ENCODE results near the gene SETD2. TPM values are rescaled to one million over a fixed set of nuclear protein-coding genes. Genes with fewer than 3 reads are reported as not detected.

SETD2 gene
- total RNA-seq, 1 experiment from 2014 or later: 28.8 TPM

DNA sequence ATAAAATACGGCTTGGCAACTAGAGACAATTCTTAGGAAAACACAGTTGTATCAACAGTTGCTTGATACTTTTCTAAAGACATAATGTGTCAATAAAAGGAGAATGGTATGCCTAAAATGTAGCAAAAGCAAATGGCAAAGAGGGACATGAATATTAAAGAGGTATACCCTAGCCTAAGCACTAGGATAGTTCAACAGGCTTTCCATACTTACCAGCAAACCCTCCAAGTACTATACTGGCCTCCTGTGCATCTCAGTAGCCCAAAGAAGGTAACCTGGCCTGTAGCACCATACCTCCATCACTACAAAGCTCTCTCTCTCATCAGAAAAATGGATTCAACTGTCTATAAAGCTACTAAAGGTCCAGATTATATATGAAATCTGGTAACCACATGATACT lies 7.5 kb downstream of the SETD2 start:
- Histone ChIP-seq H3K4me3 (ENCODE audit: low read depth, low read length, poor library complexity, severe bottlenecking) (no peak overlapping the region), H3K36me3 (ENCODE audit: insufficient read depth, low read length, poor library complexity, severe bottlenecking) (no peaks in the 10 kb centered on the region), H3K27ac (ENCODE audit: low read depth, low read length, poor library complexity, severe bottlenecking) (no peak overlapping the region), H3K4me1 (ENCODE audit: insufficient read depth, low read length, poor library complexity, severe bottlenecking) (peaks cover 4% of the 10 kb centered on the region), H3K27me3 (replicated peaks; ENCODE audit: insufficient read depth, low read depth, low read length, poor library complexity) (no peaks in the 10 kb centered on the region), H3K9me3 (ENCODE audit: low read depth, low read length, poor library complexity, severe bottlenecking) (no peaks in the 10 kb centered on the region)
- intact Hi-C loops (cut with micrococcal nuclease; ENCODE audit: unreplicated experiment): no loop called here
- no TSS peak for BruUV-seq (replicated peaks)
- ChIA-PET POLR2A (ENCODE audit: low non-redundant PET) (no interaction called here), CTCF (no interaction called here)
- TF ChIP-seq CTCF (conservative IDR thresholded peaks at IDR 0.05; ENCODE audit: low read depth, low read length): no peak
- TF ChIP-seq EZH2 (IDR thresholded peaks at IDR 0.05; ENCODE audit: borderline replicate concordance, low read depth, low read length, poor library complexity, severe bottlenecking): no peak
- no peak for DNase-seq (ENCODE audit: low spot score)

GRCh38 chr3:47152578-47152977 lies 11.3 kb downstream of the SETD2 start:
- Histone ChIP-seq H3K27me3 (replicated peaks; ENCODE audit: insufficient read depth, low read depth, low read length, poor library complexity) (no peaks in the 10 kb centered on the region), H3K27ac (ENCODE audit: low read depth, low read length, poor library complexity, severe bottlenecking) (no peak overlapping the region), H3K4me3 (ENCODE audit: low read depth, low read length, poor library complexity, severe bottlenecking) (no peak overlapping the region), H3K9me3 (ENCODE audit: low read depth, low read length, poor library complexity, severe bottlenecking) (no peaks in the 10 kb centered on the region), H3K36me3 (ENCODE audit: insufficient read depth, low read length, poor library complexity, severe bottlenecking) (no peaks in the 10 kb centered on the region), H3K4me1 (ENCODE audit: insufficient read depth, low read length, poor library complexity, severe bottlenecking) (no peaks in the 10 kb centered on the region)
- ChIA-PET CTCF (no interaction called here), POLR2A (ENCODE audit: low non-redundant PET) (no interaction called here)
- TF ChIP-seq EZH2 (IDR thresholded peaks at IDR 0.05; ENCODE audit: borderline replicate concordance, low read depth, low read length, poor library complexity, severe bottlenecking) (no peak), CTCF (conservative IDR thresholded peaks at IDR 0.05; ENCODE audit: low read depth, low read length) (no peak)
- no TSS peak for BruUV-seq (replicated peaks)
- intact Hi-C loops (cut with micrococcal nuclease; ENCODE audit: unreplicated experiment): no loop called here
- DNase-seq (ENCODE audit: low spot score): no peak

GRCh38 chr3:47151836-47152235 lies 12.1 kb downstream of the SETD2 start:
- H3K27me3 ChIP-seq (replicated peaks; ENCODE audit: insufficient read depth, low read depth, low read length, poor library complexity): no peaks in the 10 kb centered on the region
- no peaks in the 10 kb centered on the region for H3K36me3 ChIP-seq (ENCODE audit: insufficient read depth, low read length, poor library complexity, severe bottlenecking)
- no TSS peak for BruUV-seq (replicated peaks)
- CTCF ChIA-PET: no interaction called here
- no peaks in the 10 kb centered on the region for H3K4me1 ChIP-seq (ENCODE audit: insufficient read depth, low read length, poor library complexity, severe bottlenecking)
- POLR2A ChIA-PET (ENCODE audit: low non-redundant PET): no interaction called here
- H3K27ac ChIP-seq (ENCODE audit: low read depth, low read length, poor library complexity, severe bottlenecking): no peak overlapping the region
- no peak overlapping the region for H3K4me3 ChIP-seq (ENCODE audit: low read depth, low read length, poor library complexity, severe bottlenecking)
- H3K9me3 ChIP-seq (ENCODE audit: low read depth, low read length, poor library complexity, severe bottlenecking): no peaks in the 10 kb centered on the region
- no peak for DNase-seq (ENCODE audit: low spot score)
- intact Hi-C loops (cut with micrococcal nuclease; ENCODE audit: unreplicated experiment): no loop called here
- no peak for TF ChIP-seq CTCF (conservative IDR thresholded peaks at IDR 0.05; ENCODE audit: low read depth, low read length)
- no peak for TF ChIP-seq EZH2 (IDR thresholded peaks at IDR 0.05; ENCODE audit: borderline replicate concordance, low read depth, low read length, poor library complexity, severe bottlenecking)

Data from A673 (cell line).